ENCODE data around the gene NR3C2. TPM values are rescaled to one million over a fixed set of nuclear protein-coding genes. Genes with fewer than 3 reads are reported as not detected.

Gene NR3C2
- total and polyA plus RNA-seq, 2 of the 4 experiments (the other 2 are of a cell fraction): 1.1 to 2.3 TPM

GRCh38 chr4:148353571-148353970 is 88.6 kb downstream of the NR3C2 start:
- DNase-seq (no peak), ATAC-seq (ENCODE audit: low read depth) (no peak)
- no peak overlapping the region for H2BK20ac ChIP-seq (ENCODE audit: low read depth, low read length)
- no peak overlapping the region for H4K91ac ChIP-seq (ENCODE audit: insufficient read depth, low read depth, low read length)
- no peak overlapping the region for H3K56ac ChIP-seq (ENCODE audit: extremely low read depth, insufficient read depth, low read length)
- no peak overlapping the region for H4K8ac ChIP-seq (ENCODE audit: low read depth in 2 of 2, low read length in 2 of 2)
- H3K9me3 ChIP-seq (ENCODE audit: control insufficient read depth, insufficient read depth, low read length): no peaks in the 10 kb centered on the region
- H3K4me2 ChIP-seq (ENCODE audit: low read depth, low read length): no peak overlapping the region
- H2AFZ ChIP-seq (replicated peaks; ENCODE audit: low read length, poor library complexity): no peak overlapping the region
- no peak for TF ChIP-seq NFE2L2 (IDR thresholded peaks at IDR 0.05; ENCODE audit: low read depth, low read length)
- no peak for TF ChIP-seq ELK1 (IDR thresholded peaks at IDR 0.05; ENCODE audit: borderline replicate concordance, low read depth, low read length)
- no peak for TF ChIP-seq SMC3 (IDR thresholded peaks at IDR 0.05; ENCODE audit: low read depth, low read length)
- no peak for TF ChIP-seq BHLHE40 (IDR thresholded peaks at IDR 0.05; ENCODE audit: low read depth, low read length)
- TF ChIP-seq MXI1 (IDR thresholded peaks at IDR 0.05; ENCODE audit: borderline replicate concordance, low read depth, low read length): no peak
- no peak for TF ChIP-seq POLR2A (IDR thresholded peaks at IDR 0.05; ENCODE audit: low read depth, low read length)
- no peak overlapping the region for H3K4me3 ChIP-seq (ENCODE audit: insufficient read depth, low read depth, low read length)
- H3K23ac ChIP-seq (ENCODE audit: low read depth, low read length): no peak overlapping the region
- no peak overlapping the region for H2AK5ac ChIP-seq (ENCODE audit: low read depth, low read length)
- BruUV-seq (replicated peaks): no TSS peak
- no peaks in the 10 kb centered on the region for H3K79me1 ChIP-seq (ENCODE audit: low read depth in 1 of 2, low read length in 2 of 2)
- no peaks in the 10 kb centered on the region for H3K27me3 ChIP-seq (ENCODE audit: control insufficient read depth, insufficient read depth, low read length)
- H2BK15ac ChIP-seq (ENCODE audit: low read depth, low read length): no peak overlapping the region
- ChIA-PET CTCF (no interaction called here), POLR2A (ENCODE audit: unreplicated experiment) (no interaction called here)
- no peak overlapping the region for H3K27ac ChIP-seq (ENCODE audit: insufficient read depth, low read length)
- intact Hi-C loops (cut with micrococcal nuclease): no loop called here
- no peak overlapping the region for H3K4ac ChIP-seq (ENCODE audit: low read depth, low read length)
- H3K9me1 ChIP-seq (ENCODE audit: insufficient read depth, low read length): no peaks in the 10 kb centered on the region
- no peak overlapping the region for H3K14ac ChIP-seq (replicated peaks; ENCODE audit: low read depth, low read length)
- H3K9ac ChIP-seq (ENCODE audit: low read depth, low read length): no peak overlapping the region
- H3K18ac ChIP-seq (ENCODE audit: low read depth, low read length): no peak overlapping the region
- dilution Hi-C loops (cut with HindIII; ENCODE audit: low sequenced_read_pairs, unreplicated experiment): no loop called here
- no peak overlapping the region for H4K5ac ChIP-seq (ENCODE audit: low read depth, low read length)
- in situ Hi-C loops (cut with MboI; ENCODE audit: low sequenced_read_pairs): no loop called here
- no peaks in the 10 kb centered on the region for H3K36me3 ChIP-seq (ENCODE audit: control insufficient read depth, insufficient read depth, low read length)
- no peaks in the 10 kb centered on the region for H4K20me1 ChIP-seq (ENCODE audit: insufficient read depth, low read length)
- H2AK9ac ChIP-seq (replicated peaks; ENCODE audit: low read depth, low read length, poor library complexity): no peak overlapping the region
- H2BK120ac ChIP-seq (ENCODE audit: low read depth, low read length): no peak overlapping the region
- H3K4me1 ChIP-seq (ENCODE audit: control insufficient read depth, insufficient read depth, low read length): no peaks in the 10 kb centered on the region
- H2BK5ac ChIP-seq (ENCODE audit: low read depth, low read length, poor library complexity, severe bottlenecking): no peak overlapping the region

All from IMR-90 (cell line).